SJCRH30 (cell line): ENCODE data around the gene RTP5. TPM values are rescaled to one million over a fixed set of nuclear protein-coding genes. Genes with fewer than 3 reads are reported as not detected.
"Not testable (repeated sequence)": the region's sequence is repeated elsewhere in the genome, so short reads cannot be mapped to it uniquely, and the experiment has no call there.

Experiments used
- DNase-seq, 2 experiments: peaks; one replicate each; pipeline ENCODE4 v3.0.0-alpha.2; 2015 to 2020
- H3K27ac ChIP-seq: fragments of 250-450 bp; sonication (Bioruptor Pico); 2 replicates; pipeline ENCODE4 v1.5.1; 2020; ENCODE audit warnings: mild to moderate bottlenecking, moderate library complexity
- H3K27me3 ChIP-seq: fragments of 250-450 bp; sonication (Bioruptor Pico); 2 replicates; pipeline ENCODE4 v1.5.1; 2020; ENCODE audit warnings: mild to moderate bottlenecking, moderate library complexity
- H3K36me3 ChIP-seq: fragments of 250-450 bp; sonication (Bioruptor Pico); 2 replicates; pipeline ENCODE4 v1.5.1; 2020; ENCODE audit warnings: mild to moderate bottlenecking, moderate library complexity
- H3K4me1 ChIP-seq: fragments of 250-450 bp; sonication (Bioruptor Pico); 2 replicates; pipeline ENCODE4 v1.5.1; 2020; ENCODE audit warnings: mild to moderate bottlenecking, moderate library complexity
- H3K4me3 ChIP-seq: fragments of 250-450 bp; sonication (Bioruptor Pico); 2 replicates; pipeline ENCODE4 v1.5.1; 2020; ENCODE audit warnings: mild to moderate bottlenecking, moderate library complexity
- H3K9me3 ChIP-seq: fragments of 250-450 bp; sonication (Bioruptor Pico); replicated peaks from 2 replicates; pipeline ENCODE4 v1.5.1; 2020; ENCODE audit warnings: mild to moderate bottlenecking, moderate library complexity
- total RNA-seq: library from RNA; depleted of rRNA; stranded (reverse); fragments of >200 nt; shearing (Covaris generic); gene quantifications from 2 replicates; pipeline ENCODE4 v1.2.3, GENCODE V29; 2014

RTP5 gene
- total RNA-seq, 1 experiment from 2014 or later: not detected

- Histone ChIP-seq H3K9me3 (no peaks in the 10 kb centered on the region), H3K4me3 (no peak overlapping the region), H3K4me1 (peaks cover 14% of the 10 kb centered on the region), H3K27me3 (no peaks in the 10 kb centered on the region), H3K36me3 (no peaks in the 10 kb centered on the region), H3K27ac (no peak overlapping the region)
- no peak for DNase-seq
Observed at GRCh38 chr2:241901500-241902351, 32.2 kb downstream of the RTP5 start.

GRCh38 chr2:241902357-241902991, 32.9 kb downstream of the RTP5 start:
- H3K4me1 ChIP-seq: peaks cover 14% of the 10 kb centered on the region
- H3K27ac ChIP-seq: no peak overlapping the region
- no peak overlapping the region for H3K4me3 ChIP-seq
- no peak for DNase-seq
- no peaks in the 10 kb centered on the region for H3K27me3 ChIP-seq
- no peaks in the 10 kb centered on the region for H3K9me3 ChIP-seq
- no peaks in the 10 kb centered on the region for H3K36me3 ChIP-seq

- no peak for DNase-seq
- no peaks in the 10 kb centered on the region for H3K36me3 ChIP-seq
- H3K4me1 ChIP-seq: peaks cover 14% of the 10 kb centered on the region
- no peaks in the 10 kb centered on the region for H3K27me3 ChIP-seq
- no peaks in the 10 kb centered on the region for H3K9me3 ChIP-seq
- no peak overlapping the region for H3K27ac ChIP-seq
- H3K4me3 ChIP-seq: no peak overlapping the region
Observed at GRCh38 chr2:241903121-241904010, 33.8 kb downstream of the RTP5 start.

- no peak for DNase-seq
- Histone ChIP-seq H3K27ac (no peak overlapping the region), H3K36me3 (no peaks in the 10 kb centered on the region), H3K4me1 (peaks cover 11% of the 10 kb centered on the region), H3K27me3 (no peaks in the 10 kb centered on the region), H3K4me3 (no peak overlapping the region), H3K9me3 (no peaks in the 10 kb centered on the region)
Observed at GRCh38 chr2:241904011-241904718, 34.6 kb downstream of the RTP5 start.

GRCh38 chr2:241904791-241905710, 35.5 kb downstream of the RTP5 start:
- no peaks in the 10 kb centered on the region for H3K27me3 ChIP-seq
- no peaks in the 10 kb centered on the region for H3K36me3 ChIP-seq
- peaks cover 8% of the 10 kb centered on the region for H3K4me1 ChIP-seq
- no peak for DNase-seq
- no peak overlapping the region for H3K27ac ChIP-seq
- H3K9me3 ChIP-seq: no peaks in the 10 kb centered on the region
- no peak overlapping the region for H3K4me3 ChIP-seq

GRCh38 chr2:241905716-241906377, 36.3 kb downstream of the RTP5 start:
- no peaks in the 10 kb centered on the region for H3K4me1 ChIP-seq
- no peak overlapping the region for H3K27ac ChIP-seq
- no peaks in the 10 kb centered on the region for H3K36me3 ChIP-seq
- H3K9me3 ChIP-seq: no peaks in the 10 kb centered on the region
- H3K27me3 ChIP-seq: no peaks in the 10 kb centered on the region
- DNase-seq: no peak
- no peak overlapping the region for H3K4me3 ChIP-seq

- H3K36me3 ChIP-seq, H3K27me3 ChIP-seq, H3K27ac ChIP-seq, H3K4me1 ChIP-seq, H3K9me3 ChIP-seq, H3K4me3 ChIP-seq, DNase-seq: not testable (repeated sequence)
Observed at GRCh38 chr2:241906378-241906770, 36.8 kb downstream of the RTP5 start.

- Histone ChIP-seq H3K27me3 (no peaks in the 10 kb centered on the region), H3K36me3 (no peaks in the 10 kb centered on the region), H3K4me1 (no peaks in the 10 kb centered on the region), H3K27ac (no peak overlapping the region), H3K9me3 (no peaks in the 10 kb centered on the region), H3K4me3 (no peak overlapping the region)
- no peak for DNase-seq
Observed at GRCh38 chr2:241906826-241907570, 37.5 kb downstream of the RTP5 start.

- not testable (repeated sequence) for H3K27ac ChIP-seq, H3K9me3 ChIP-seq, DNase-seq, H3K4me1 ChIP-seq, H3K4me3 ChIP-seq, H3K27me3 ChIP-seq, H3K36me3 ChIP-seq
Observed at GRCh38 chr2:241907831-241908230, 38.3 kb downstream of the RTP5 start.

GRCh38 chr2:241908686-241909420, 39.3 kb downstream of the RTP5 start:
- Histone ChIP-seq H3K4me3 (no peak overlapping the region), H3K4me1 (no peaks in the 10 kb centered on the region), H3K9me3 (no peaks in the 10 kb centered on the region), H3K27ac (no peak overlapping the region), H3K27me3 (no peaks in the 10 kb centered on the region), H3K36me3 (no peaks in the 10 kb centered on the region)
- no peak for DNase-seq

- Histone ChIP-seq H3K36me3 (no peaks in the 10 kb centered on the region), H3K27ac (no peak overlapping the region), H3K9me3 (no peaks in the 10 kb centered on the region), H3K27me3 (no peaks in the 10 kb centered on the region), H3K4me3 (no peak overlapping the region), H3K4me1 (no peaks in the 10 kb centered on the region)
- DNase-seq: no peak
Observed at GRCh38 chr2:241909769-241910168, 40.2 kb downstream of the RTP5 start.
